OCI-LY7 (cell line): ENCODE results near the gene ATP6V0A1. TPM values are rescaled to one million over a fixed set of nuclear protein-coding genes. Genes with fewer than 3 reads are reported as not detected.

Source experiments
- BruUV-seq: library from RNA; stranded (reverse); fragments of 400-500 nt; replicated peaks from 2 replicates; lab custom pipeline; 2021; lab: Mats Ljungman, UMichigan
- CTCF ChIA-PET: fragments of 300-600 bp; sonication (Branson Sonifier 250); formaldehyde crosslinking; loops from one replicate; lab custom pipeline; 2022; ENCODE audit warnings: antibody characterized with exemption; ENCODE audit not compliant: unreplicated experiment; lab: Charles Lee
- POLR2A ChIA-PET: fragments of 300-600 bp; sonication (Branson Sonifier 250); formaldehyde crosslinking; loops from one replicate; lab custom pipeline; 2022; ENCODE audit warnings: antibody characterized with exemption; lab: Charles Lee
- DNase-seq: peaks from one replicate; pipeline ENCODE4 v3.0.0-alpha.2; 2015; ENCODE audit warnings: low spot score
- H2AFZ ChIP-seq: fragments of 200-600 bp; sonication (generic), shearing (Covaris generic); 2 replicates; pipeline ENCODE4 v1.6.1; 2014; ENCODE audit warnings: mild to moderate bottlenecking, antibody characterized with exemption, low read length, moderate library complexity
- H3K27ac ChIP-seq: fragments of 200-600 bp; sonication (generic); 2 replicates; pipeline ENCODE4 v1.5.1; 2014; ENCODE audit warnings: mixed run types, low read depth, mild to moderate bottlenecking, moderate library complexity, low read length, inconsistent platforms; ENCODE audit not compliant: poor library complexity, severe bottlenecking
- H3K36me3 ChIP-seq: fragments of 200-600 bp; sonication (generic); 2 replicates; pipeline ENCODE4 v1.6.1; 2014; ENCODE audit warnings: mild to moderate bottlenecking, antibody characterized with exemption, low read length, moderate library complexity, mixed read lengths; ENCODE audit not compliant: insufficient read depth
- H3K4me1 ChIP-seq: fragments of 200-600 bp; sonication (generic); 2 replicates; pipeline ENCODE4 v1.5.1; 2014; ENCODE audit warnings: mild to moderate bottlenecking, low read length; ENCODE audit not compliant: insufficient read depth, poor library complexity, severe bottlenecking
- H3K4me2 ChIP-seq: fragments of 200-600 bp; sonication (generic); 2 replicates; pipeline ENCODE4 v1.6.1; 2014; ENCODE audit warnings: mild to moderate bottlenecking, low read length
- H3K4me3 ChIP-seq: fragments of 200-600 bp; sonication (generic); 2 replicates; pipeline ENCODE4 v1.5.1; 2014; ENCODE audit warnings: mild to moderate bottlenecking, low read depth, low read length; ENCODE audit not compliant: poor library complexity, severe bottlenecking
- H3K79me2 ChIP-seq: fragments of 200-600 bp; sonication (generic); 2 replicates; pipeline ENCODE4 v1.6.1; 2016; ENCODE audit warnings: low read depth, mild to moderate bottlenecking, low read length, moderate library complexity, mixed read lengths; ENCODE audit not compliant: insufficient read depth
- H3K9me2 ChIP-seq: fragments of 200-600 bp; sonication (generic); 2 replicates; pipeline ENCODE4 v1.6.1; 2016; ENCODE audit warnings: mild to moderate bottlenecking, low read length, mixed read lengths; ENCODE audit not compliant: insufficient read depth
- H3K9me3 ChIP-seq: fragments of 200-600 bp; sonication (generic); 2 replicates; pipeline ENCODE4 v1.6.1; 2014; ENCODE audit warnings: mild to moderate bottlenecking, mixed run types, low read length, mixed read lengths
- H4K20me1 ChIP-seq: fragments of 200-600 bp; sonication (generic); 2 replicates; pipeline ENCODE4 v1.6.1; 2014; ENCODE audit warnings: mild to moderate bottlenecking, antibody characterized with exemption, low read length, moderate library complexity, mixed read lengths; ENCODE audit not compliant: insufficient read depth
- EZH2phosphoT487 ChIP-seq: fragments of 200-600 bp; sonication (generic); IDR thresholded peaks from 2 replicates; pipeline ENCODE4 v1.6.1; 2018; ENCODE audit warnings: low read depth, borderline replicate concordance, mild to moderate bottlenecking, mixed run types, antibody characterized with exemption, low read length, moderate library complexity, mixed read lengths
- intact Hi-C: fragments of 100-400 bp; cut with micrococcal nuclease; formaldehyde crosslinking; loops from one replicate; pipeline ENCODE4 v1.10.0; 2022; ENCODE audit not compliant: unreplicated experiment
- total RNA-seq, 2 experiments: library from RNA; depleted of rRNA in 1 of 2; stranded (reverse); fragments of >200 nt in 1 of 2; shearing (Covaris generic) in 1 of 2; gene quantifications; 2 replicates each; pipeline ENCODE4 v1.2.3, GENCODE V29; 2014 to 2022
- TF ChIP-seq, protein P1 (sequence below): fragments of 200-600 bp; sonication (generic); conservative IDR thresholded peaks from 2 replicates; pipeline ENCODE4 v1.5.1; 2014; ENCODE audit warnings: mild to moderate bottlenecking, antibody characterized with exemption, low read length, moderate library complexity, mixed read lengths

Gene ATP6V0A1
- total RNA-seq, 2 experiments from 2014 or later: 19.8 to 46.9 TPM

DNA sequence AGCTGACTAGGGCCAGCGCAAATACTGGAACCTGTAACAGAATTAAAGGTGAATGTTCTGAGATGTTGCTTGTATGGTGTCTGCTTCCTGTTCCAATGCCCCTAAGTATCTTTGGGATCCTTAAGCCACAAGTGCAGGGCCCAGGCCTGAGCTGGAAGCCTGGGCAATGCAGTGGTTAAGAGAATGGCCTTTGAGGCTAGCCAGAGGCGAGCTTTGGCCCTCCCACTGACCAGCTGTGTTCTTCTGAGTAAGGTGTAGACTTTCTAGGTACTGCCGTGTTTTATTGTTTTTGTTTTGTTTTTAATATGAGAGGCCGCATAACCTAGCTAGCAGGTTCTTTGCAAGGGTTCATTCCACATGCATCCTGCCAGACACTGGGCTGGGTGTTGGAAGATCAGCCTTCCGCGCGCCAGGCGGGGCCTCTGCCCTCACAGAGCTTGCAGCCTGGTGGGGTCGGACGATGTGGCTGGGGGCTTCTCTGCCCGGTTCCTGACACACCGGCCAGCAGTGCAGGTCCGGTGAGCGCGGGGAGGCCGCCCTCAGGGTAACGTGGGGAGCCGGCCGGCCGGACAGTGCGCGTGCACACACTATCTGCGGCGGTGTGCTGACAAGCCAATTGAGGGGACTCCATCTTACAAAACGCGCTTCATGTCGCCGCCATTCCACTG lies 107.7 kb downstream of the ATP6V0A1 start:
- Histone ChIP-seq H3K4me3 (peak overlapping the region; percentile 77), H3K4me2 (peak overlapping the region; percentile 90), H4K20me1 (no peaks in the 10 kb centered on the region), H3K9me2 (no peaks in the 10 kb centered on the region), H2AFZ (peak overlapping the region; percentile 30; the same call in 1 of the 2 replicates), H3K27ac (peak overlapping the region; percentile 69), H3K79me2 (peaks cover 40% of the 10 kb centered on the region), H3K9me3 (no peaks in the 10 kb centered on the region), H3K36me3 (peaks cover 76% of the 10 kb centered on the region), H3K4me1 (peaks cover 34% of the 10 kb centered on the region)
- BruUV-seq: no TSS peak
- ChIA-PET CTCF (interaction anchor here (1.8 kb wide), 1 partner anchor 11 kb away, joined by 8 read pairs; the partner anchor contains the start of gene PSMC3IP), POLR2A (no interaction called here)
- DNase-seq: no peak
- intact Hi-C loops: no loop called here
- TF ChIP-seq EZH2phosphoT487: no peak
- TF ChIP-seq, protein P1, sequence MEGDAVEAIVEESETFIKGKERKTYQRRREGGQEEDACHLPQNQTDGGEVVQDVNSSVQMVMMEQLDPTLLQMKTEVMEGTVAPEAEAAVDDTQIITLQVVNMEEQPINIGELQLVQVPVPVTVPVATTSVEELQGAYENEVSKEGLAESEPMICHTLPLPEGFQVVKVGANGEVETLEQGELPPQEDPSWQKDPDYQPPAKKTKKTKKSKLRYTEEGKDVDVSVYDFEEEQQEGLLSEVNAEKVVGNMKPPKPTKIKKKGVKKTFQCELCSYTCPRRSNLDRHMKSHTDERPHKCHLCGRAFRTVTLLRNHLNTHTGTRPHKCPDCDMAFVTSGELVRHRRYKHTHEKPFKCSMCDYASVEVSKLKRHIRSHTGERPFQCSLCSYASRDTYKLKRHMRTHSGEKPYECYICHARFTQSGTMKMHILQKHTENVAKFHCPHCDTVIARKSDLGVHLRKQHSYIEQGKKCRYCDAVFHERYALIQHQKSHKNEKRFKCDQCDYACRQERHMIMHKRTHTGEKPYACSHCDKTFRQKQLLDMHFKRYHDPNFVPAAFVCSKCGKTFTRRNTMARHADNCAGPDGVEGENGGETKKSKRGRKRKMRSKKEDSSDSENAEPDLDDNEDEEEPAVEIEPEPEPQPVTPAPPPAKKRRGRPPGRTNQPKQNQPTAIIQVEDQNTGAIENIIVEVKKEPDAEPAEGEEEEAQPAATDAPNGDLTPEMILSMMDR: no peak

DNA sequence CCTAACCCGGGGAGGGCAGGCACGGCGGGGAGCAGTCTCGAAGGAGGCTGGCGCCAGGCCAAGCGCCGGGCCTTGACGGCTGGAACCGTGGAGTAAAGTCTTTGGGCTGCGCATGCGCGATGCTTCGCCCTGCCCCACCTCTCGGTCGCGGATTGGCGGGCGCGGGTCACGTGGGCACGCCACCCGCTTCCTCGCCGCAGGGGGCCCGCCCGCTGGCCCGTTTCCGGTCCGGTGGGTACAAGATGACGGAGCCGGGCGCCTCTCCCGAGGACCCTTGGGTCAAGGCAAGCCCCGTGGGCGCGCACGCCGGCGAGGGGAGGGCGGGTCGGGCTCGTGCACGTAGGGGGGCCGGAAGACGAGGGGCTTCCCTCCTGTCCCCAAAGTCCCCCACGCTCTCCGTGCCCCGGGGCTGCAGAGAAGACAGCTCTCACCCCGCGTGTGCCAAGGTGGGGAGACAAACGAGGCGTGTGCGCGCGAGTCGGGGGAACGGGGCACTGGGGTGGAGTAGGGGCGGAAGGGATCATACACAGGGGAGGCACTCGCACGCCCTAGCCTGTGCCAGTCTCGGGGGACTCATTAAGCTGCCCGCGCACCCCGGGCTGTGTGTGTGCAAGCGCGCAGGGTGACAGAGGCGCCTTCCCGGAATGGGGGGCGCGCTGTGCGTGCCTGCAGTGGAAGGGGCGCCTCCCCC lies 108.3 kb downstream of the ATP6V0A1 start, which contains the start of gene MLX:
MLX (plus strand) TSS at position 218 of the 691 bp plus-strand sequence; CDS start at position 243, 25 bp downstream.
- POLR2A ChIA-PET: interaction anchor here (1.1 kb wide), 1 partner anchor 14 kb away, joined by 3 read pairs; no protein-coding TSS in a partner anchor
- CTCF ChIA-PET: interaction anchor here (1.8 kb wide), 1 partner anchor 11 kb away, joined by 8 read pairs; the partner anchor contains the start of gene PSMC3IP
- TF ChIP-seq, protein P1: no peak
- no peak for TF ChIP-seq EZH2phosphoT487
- intact Hi-C loops: no loop called here
- H3K79me2 ChIP-seq: peaks cover 35% of the 10 kb centered on the region
- H3K27ac ChIP-seq: peak within 1 kb of the TSS; percentile 69
- no peaks in the 10 kb centered on the region for H4K20me1 ChIP-seq
- peak within 1 kb of the TSS; percentile 77 for H3K4me3 ChIP-seq
- no peaks in the 10 kb centered on the region for H3K9me3 ChIP-seq
- H3K4me1 ChIP-seq: peaks cover 31% of the 10 kb centered on the region
- no peaks in the 10 kb centered on the region for H3K9me2 ChIP-seq
- H3K4me2 ChIP-seq: peak within 1 kb of the TSS; percentile 90
- peaks cover 82% of the 10 kb centered on the region for H3K36me3 ChIP-seq
- no TSS peak for BruUV-seq
- H2AFZ ChIP-seq: peak within 1 kb of the TSS; percentile 30; the same call in 1 of the 2 replicates
- peak; percentile 95 for DNase-seq
